Hepatocyte (in vitro differentiated cells): ENCODE results near the gene MAN1C1.

ENCODE experiments used
- EZH2 ChIP-seq: fragments of 200-600 bp; sonication (generic); IDR thresholded peaks from 2 replicates; pipeline ENCODE4 v1.6.1; 2016; ENCODE audit warnings: antibody characterized with exemption, mild to moderate bottlenecking, borderline replicate concordance
- EZH2phosphoT487 ChIP-seq: fragments of 200-600 bp; sonication (generic); IDR thresholded peaks from one replicate; pipeline ENCODE4 v1.6.1; 2018; ENCODE audit warnings: antibody characterized with exemption, mild to moderate bottlenecking, low read depth, moderate library complexity; ENCODE audit not compliant: unreplicated experiment, severe bottlenecking
- TF ChIP-seq, protein P1 (sequence below): fragments of 200-600 bp; sonication (generic); IDR thresholded peaks from 2 replicates; pipeline ENCODE4 v1.5.1; 2016; ENCODE audit warnings: antibody characterized with exemption, mild to moderate bottlenecking; ENCODE audit not compliant: poor library complexity

DNA sequence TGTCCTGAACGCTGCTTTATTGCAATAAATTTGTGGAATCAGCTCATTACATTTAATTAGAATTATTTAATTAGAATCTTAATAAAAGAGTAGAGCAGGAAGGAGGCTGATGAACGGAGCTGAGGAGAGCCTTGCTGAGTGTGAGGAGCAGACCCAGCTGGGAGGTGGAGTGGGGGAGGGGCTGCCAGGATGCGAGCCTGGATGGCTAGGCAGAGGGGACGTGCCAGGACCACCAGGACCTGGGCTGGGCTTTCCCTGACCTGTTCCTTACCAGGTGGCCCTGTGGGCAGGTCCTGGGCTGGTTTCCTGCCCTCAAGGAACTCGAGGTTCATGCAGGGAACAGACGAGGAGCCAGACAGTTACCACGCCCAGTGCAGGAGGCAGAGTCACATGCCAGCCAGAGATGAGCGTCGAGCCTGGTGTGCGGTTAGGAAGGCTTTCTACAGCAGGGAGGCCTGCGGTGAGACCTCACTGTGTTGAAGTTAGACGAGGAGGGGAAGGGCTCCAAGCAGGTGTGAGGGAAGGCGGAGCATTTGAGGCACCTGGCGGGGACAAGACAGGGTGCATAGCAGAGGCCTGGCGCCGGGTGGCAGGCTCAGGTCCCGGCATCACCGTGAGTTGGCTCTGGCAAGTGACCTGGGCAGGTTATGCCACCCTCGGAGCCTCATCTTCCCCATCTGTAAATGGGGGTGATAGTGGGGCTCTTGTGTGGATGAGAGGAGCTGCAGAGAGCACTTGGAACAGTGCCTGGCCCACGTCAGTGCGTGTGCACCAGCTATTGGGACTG, 39.3 kb upstream of the MAN1C1 start:
- TF ChIP-seq, protein P1, sequence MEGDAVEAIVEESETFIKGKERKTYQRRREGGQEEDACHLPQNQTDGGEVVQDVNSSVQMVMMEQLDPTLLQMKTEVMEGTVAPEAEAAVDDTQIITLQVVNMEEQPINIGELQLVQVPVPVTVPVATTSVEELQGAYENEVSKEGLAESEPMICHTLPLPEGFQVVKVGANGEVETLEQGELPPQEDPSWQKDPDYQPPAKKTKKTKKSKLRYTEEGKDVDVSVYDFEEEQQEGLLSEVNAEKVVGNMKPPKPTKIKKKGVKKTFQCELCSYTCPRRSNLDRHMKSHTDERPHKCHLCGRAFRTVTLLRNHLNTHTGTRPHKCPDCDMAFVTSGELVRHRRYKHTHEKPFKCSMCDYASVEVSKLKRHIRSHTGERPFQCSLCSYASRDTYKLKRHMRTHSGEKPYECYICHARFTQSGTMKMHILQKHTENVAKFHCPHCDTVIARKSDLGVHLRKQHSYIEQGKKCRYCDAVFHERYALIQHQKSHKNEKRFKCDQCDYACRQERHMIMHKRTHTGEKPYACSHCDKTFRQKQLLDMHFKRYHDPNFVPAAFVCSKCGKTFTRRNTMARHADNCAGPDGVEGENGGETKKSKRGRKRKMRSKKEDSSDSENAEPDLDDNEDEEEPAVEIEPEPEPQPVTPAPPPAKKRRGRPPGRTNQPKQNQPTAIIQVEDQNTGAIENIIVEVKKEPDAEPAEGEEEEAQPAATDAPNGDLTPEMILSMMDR, result no peak
- TF ChIP-seq EZH2phosphoT487, result no peak
- no peak for TF ChIP-seq EZH2
